Neutrophil (primary cell): ENCODE measurements around the gene KRT36.

Source experiments
- H3K27ac ChIP-seq: fragments of 200-600 bp; sonication (generic); 2 replicates; pipeline ENCODE4 v1.5.1; 2016; ENCODE audit warnings: mild to moderate bottlenecking, moderate library complexity
- H3K27me3 ChIP-seq: fragments of 200-600 bp; sonication (generic); 2 replicates; pipeline ENCODE4 v1.6.0; 2016; ENCODE audit warnings: mild to moderate bottlenecking
- H3K36me3 ChIP-seq: fragments of 200-600 bp; sonication (generic); 2 replicates; pipeline ENCODE4 v1.5.1; 2017
- H3K4me1 ChIP-seq, 2 experiments: fragments of 200-600 bp in 1 of 2; sonication (generic) in 1 of 2; 1 replicate in 1 of 2; 2 replicates in 1 of 2; pipeline versions ENCODE4 v1.5.1 to v1.6.1; 2013 to 2016; ENCODE audit warnings: low read depth in 1 of 2, low read length in 1 of 2, mild to moderate bottlenecking in 1 of 2, moderate library complexity in 1 of 2; ENCODE audit not compliant: control insufficient read depth in 1 of 2, insufficient read depth in 1 of 2
- H3K4me3 ChIP-seq, 2 experiments: fragments of 200-600 bp in 1 of 2; sonication (generic) in 1 of 2; 1 replicate in 1 of 2; 2 replicates in 1 of 2; pipeline ENCODE4 v1.5.1; 2013 to 2016; ENCODE audit warnings: low read depth in 1 of 2, low read length in 1 of 2, mild to moderate bottlenecking in 1 of 2, moderate library complexity in 1 of 2
- H3K9me3 ChIP-seq: fragments of 200-600 bp; sonication (generic); 2 replicates; pipeline ENCODE4 v1.5.1; 2016
- CTCF ChIP-seq: fragments of 200-600 bp; sonication (generic); IDR thresholded peaks from 2 replicates; pipeline ENCODE4 v1.5.1; 2016; ENCODE audit warnings: antibody characterized with exemption

KRT36 gene

GRCh38 chr17:41531993-41532392 lies 42.3 kb upstream of the KRT36 start:
- peaks cover 99% of the 10 kb centered on the region for H3K27me3 ChIP-seq
- H3K9me3 ChIP-seq = no peaks in the 10 kb centered on the region
- no peak for TF ChIP-seq CTCF
- H3K27ac ChIP-seq = no peak overlapping the region
- H3K4me1 ChIP-seq = peaks cover 0 to 10% of the 10 kb centered on the region in 2 experiments
- H3K36me3 ChIP-seq = no peaks in the 10 kb centered on the region
- no peak overlapping the region for H3K4me3 ChIP-seq

GRCh38 chr17:41530062-41531048 lies 40.6 kb upstream of the KRT36 start:
- no peaks in the 10 kb centered on the region for H3K9me3 ChIP-seq
- H3K36me3 ChIP-seq = no peaks in the 10 kb centered on the region
- peaks cover 99% of the 10 kb centered on the region for H3K27me3 ChIP-seq
- no peak overlapping the region for H3K27ac ChIP-seq
- peaks cover 0 to 10% of the 10 kb centered on the region in 2 experiments for H3K4me1 ChIP-seq
- TF ChIP-seq CTCF = no peak
- H3K4me3 ChIP-seq = no peak overlapping the region

GRCh38 chr17:41529491-41529915 lies 39.8 kb upstream of the KRT36 start:
- Histone ChIP-seq H3K36me3 (no peaks in the 10 kb centered on the region), H3K9me3 (no peaks in the 10 kb centered on the region), H3K4me1 (peaks cover 0 to 10% of the 10 kb centered on the region in 2 experiments), H3K27me3 (peaks cover 99% of the 10 kb centered on the region), H3K27ac (no peak overlapping the region), H3K4me3 (no peak overlapping the region)
- no peak for TF ChIP-seq CTCF

GRCh38 chr17:41528959-41529353 lies 39.2 kb upstream of the KRT36 start:
- no peak for TF ChIP-seq CTCF
- H3K27me3 ChIP-seq = peaks cover 100% of the 10 kb centered on the region

GRCh38 chr17:41527063-41528023 lies 37.6 kb upstream of the KRT36 start:
- H3K27ac ChIP-seq = no peak overlapping the region
- no peaks in the 10 kb centered on the region for H3K9me3 ChIP-seq
- TF ChIP-seq CTCF = no peak
- H3K36me3 ChIP-seq = no peaks in the 10 kb centered on the region
- H3K4me3 ChIP-seq = peak overlapping the region; percentile 1 to 44
- peaks cover 92% of the 10 kb centered on the region for H3K27me3 ChIP-seq
- peaks cover 0 to 10% of the 10 kb centered on the region in 2 experiments for H3K4me1 ChIP-seq

More at GRCh38 chr17:41528959-41529353, 39.2 kb upstream of the KRT36 start:
- Histone ChIP-seq H3K36me3 (no peaks in the 10 kb centered on the region), H3K9me3 (no peaks in the 10 kb centered on the region), H3K27ac (no peak overlapping the region), H3K4me1 (peaks cover 0 to 10% of the 10 kb centered on the region in 2 experiments), H3K4me3 (no peak overlapping the region)
